NOMO-1 (cell line): ENCODE results near the gene MAML3.

Experiments used
- DNase-seq, 2 experiments: peaks; one replicate each; lab custom pipeline; 2025; ENCODE audit not compliant: unreplicated experiment in 2 of 2; lab: John Stamatoyannopoulos, UW

MAML3 gene

DNA sequence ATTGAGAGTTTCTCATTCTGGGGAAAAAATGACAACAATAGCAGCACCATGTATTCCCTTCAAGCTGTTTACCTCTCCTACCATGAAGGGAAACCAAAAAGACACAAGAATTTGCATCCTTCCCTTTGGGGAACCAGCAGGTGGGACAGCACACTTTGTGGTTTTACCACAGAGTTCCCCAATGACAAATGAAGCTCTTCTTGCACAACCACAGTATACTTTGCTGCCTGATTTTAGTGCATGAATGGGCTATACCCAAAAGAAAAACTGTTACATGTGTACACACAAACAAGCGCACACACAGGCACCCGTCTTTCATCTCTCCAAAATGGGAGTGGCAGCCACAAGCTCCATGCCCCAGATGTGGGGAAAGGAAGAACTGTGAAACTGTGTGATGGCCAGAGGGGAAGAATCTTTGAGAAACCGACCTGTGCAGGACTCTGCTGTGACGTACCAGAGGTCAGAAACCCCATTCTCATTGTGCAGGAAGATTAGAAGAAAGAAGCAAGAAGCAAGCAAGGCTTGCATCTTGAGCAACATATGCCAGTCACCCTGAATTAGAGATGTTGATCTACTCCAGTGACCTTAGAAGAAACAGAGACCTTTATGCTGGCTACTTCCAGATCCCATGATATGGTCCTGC lies 2.7 kb upstream of the MAML3 start:
- peak; percentile 41 to 73 for DNase-seq

DNA sequence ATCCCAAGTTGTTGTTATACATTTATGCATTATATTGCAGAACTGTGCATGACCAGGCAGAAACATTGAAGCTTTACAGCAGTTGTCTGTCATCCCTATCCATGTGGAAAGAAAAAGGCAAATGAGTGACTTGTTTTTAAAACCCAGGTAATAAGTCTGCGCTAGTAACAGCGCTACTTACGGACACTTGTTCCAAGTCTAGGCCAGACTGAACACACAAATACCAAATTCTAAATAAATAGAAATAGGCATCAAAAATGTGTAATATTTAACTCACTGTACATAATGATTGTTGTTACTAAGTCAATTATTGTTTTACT lies 548 bp upstream of the MAML3 start:
- DNase-seq = no peak

DNA sequence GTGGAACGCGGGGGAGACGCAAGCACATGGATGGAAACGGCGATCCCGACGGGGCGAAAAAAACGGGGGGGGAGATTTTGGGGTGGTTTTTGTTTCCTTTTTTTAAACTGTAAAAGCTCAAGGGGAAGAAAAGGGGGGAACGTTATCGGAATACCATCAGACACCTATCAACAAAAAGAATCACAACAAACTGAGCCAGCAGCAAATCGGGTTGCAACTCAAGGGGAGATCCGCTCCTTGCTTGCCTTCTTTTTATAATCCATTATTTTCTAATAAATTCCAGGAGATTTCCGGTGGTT lies 616 bp downstream of the MAML3 start:
- DNase-seq = peak in 1 of 2 experiments; percentile 33

DNA sequence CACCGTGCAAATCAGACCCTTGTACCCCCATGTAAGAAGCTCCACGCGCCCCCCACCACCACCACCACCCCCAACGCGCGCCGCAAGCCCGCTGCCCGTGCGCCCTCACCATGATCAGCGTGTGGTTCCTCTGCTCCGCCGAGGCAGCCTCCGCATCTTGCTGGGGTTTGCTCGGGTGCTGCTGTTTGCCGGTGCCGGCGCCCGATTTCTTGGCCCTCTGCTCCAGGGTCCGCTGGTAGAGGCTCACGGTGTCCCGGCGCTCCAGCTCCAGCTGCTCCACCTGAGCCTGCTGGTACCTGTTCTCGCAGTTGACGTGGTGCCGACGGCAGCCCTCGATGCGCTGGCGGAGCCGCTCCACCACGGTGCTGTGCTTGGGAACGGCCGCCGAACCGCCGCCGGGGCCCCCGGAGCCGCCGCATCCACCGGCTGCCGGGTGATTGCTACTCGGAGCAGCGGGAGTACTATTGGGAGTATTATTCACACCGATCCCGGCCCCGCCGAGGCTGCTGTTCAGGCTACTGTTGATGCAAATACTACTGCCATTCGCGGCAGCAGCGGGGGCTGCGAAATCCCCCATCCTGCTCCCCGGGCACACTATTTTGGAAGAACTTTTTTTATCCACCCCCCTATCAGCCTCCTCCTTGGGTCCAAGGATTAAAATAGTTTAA lies 1.1 kb downstream of the MAML3 start:
- peak; percentile 16 to 23 for DNase-seq

DNA sequence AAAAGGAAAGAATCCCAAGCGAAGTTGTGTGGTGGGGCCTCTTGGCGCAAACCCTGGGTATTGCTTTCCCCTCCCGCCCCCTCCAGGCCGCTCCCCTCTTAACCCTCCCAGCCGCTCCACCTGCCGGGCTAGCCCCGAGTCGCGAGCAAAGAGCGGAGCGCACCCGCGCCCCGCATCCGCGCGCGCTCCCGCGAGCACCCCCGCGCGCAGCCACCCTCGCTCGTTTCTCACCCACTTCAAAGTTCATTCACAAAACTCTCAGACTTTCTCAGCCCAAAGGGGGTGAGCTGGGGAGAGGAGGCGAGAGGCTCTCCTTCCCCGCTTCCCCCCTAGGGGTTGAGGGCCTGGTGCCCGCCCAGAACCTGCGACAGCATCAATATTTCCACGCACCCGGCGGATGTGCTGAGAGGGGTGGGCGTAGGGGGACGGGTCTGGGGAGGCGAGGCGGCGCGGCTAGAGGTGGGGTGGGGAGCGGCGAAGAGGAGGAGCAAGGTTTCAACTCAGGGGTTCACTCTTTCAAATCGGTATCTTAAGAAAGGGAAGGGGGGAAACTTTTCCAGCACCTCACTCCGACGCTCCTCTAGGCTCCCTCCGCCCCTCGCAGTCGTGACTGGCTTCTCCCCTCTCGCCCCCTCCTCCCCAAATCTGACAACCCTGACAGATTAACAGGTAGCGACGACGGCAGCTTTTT lies 1.8 kb downstream of the MAML3 start:
- peak in 1 of 2 experiments; percentile 75 for DNase-seq

DNA sequence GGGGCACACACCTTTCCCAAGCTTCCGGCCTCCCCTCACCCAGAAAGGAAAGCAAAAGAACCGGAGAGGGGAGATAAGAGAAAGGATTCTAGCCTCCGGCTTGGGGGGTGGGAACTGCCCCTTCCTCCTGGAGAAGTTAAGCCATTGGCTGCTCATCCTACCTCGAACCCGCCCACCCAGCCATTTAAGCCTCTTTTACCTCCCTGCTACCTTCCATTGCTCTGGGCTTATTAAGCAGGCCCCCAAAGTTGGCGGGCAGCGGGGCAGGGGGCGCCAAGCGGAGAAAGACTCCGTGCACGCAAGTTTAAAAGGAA lies 2.3 kb downstream of the MAML3 start:
- DNase-seq = peak; percentile 81 to 86

DNA sequence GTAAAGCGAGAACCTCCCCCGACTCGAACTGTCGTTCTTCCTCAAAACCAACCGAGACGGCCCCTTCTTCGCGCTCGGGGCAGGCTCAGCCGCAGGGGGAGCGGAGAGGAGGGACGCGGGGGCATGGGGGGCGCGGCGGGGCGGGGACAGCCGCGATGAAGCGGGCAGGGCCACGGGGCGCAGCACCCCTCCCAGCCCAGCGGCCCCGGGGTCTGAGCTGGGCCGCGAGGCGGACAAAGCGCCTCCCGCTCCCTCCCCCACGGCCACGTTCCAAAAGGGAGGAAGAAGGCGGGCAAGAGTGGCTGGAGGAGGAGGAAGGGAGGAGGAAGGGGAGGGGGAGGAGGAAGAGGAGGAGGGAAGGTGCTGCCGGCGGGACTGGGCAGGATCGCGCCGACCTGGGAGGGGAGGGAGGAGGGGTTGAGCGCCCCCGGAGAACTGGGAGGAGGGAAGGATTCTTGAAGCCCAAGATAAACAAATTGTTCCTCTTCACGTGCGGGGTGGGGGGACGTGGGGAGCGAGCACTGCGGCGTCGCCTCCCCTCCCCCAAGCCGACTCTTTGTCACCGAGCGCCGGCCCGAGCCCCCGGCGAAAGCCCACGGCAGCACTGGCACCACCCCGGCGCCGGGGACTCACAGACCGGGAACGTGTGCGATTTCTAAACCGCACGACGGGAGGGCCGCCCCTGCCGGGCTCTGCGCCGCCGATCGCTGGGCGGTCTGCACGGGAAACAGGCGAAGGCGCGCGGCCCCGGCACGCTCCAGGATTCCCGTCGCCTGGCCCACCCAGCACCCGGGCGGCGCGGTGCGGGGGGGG lies 2.9 kb downstream of the MAML3 start:
- DNase-seq = peak; percentile 88 to 91

DNA sequence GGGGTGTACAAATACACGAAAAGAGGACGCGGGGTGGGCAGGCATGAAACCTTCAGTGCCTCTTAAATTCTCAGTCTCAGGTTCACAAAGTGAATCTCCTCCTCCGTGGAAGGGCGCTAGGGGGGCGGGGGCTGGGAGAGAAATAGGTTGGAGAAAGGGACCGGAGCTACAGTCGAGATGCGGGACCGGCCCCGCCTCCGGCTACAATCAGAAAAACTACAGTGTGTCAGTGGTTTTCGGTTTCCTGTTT lies 3.4 kb downstream of the MAML3 start:
- no peak for DNase-seq

DNA sequence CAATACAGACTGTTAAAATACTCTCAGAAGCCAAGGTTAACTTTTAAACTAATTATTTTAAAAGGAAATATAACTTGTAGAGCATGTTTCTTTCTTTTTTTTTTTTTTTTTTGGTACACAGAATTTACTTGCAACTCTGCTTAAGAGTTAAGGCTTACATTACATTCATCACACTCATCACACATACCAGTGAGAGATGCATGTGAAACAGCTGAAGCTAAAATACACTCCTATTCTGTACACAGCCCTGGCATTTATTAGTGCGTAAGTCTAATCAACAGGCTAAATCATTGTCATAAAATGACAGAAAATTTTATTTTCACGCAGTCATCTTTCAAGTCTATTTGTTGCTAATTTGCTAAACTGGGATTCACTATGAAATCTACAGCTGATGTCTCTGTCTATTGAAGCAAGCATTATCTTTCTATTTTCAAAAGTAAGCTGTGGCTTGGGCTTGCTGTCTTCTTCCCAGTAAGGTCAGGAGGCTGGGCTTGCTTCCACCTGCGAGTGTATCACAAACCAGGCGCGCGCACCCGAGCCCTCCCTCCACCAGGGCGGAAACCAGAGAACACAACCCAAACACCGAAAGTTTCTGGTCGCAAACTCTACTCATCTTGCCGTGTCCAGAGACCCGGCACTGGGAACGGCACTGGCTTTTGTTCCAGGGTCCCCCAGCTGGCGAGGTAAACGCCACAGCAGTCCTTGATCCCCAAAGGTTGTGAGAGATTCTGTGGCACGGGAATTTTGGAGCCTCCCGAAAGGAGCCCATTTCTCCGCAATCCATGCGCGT lies 3.9 kb downstream of the MAML3 start:
- DNase-seq = peak; percentile 38 to 52

DNA sequence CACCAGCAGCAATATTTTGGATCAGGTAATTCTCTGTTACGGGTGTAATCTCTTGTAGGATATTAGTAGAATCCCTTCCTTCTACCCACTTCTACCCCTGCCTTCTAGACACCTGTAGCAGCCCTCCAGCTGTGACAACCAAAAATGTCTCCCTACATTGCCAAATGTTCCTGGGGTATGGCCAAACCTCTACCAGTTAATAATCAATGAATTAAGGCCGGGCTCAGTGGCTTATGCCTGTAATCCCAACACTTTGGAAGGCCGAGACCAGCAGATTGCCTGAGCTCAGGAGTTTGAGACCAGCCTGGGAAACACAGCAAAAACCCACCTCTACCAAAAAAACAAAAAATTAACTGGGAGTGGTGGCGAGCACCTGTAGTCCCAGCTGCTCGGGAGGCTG lies 9.9 kb downstream of the MAML3 start:
- DNase-seq = no peak

DNA sequence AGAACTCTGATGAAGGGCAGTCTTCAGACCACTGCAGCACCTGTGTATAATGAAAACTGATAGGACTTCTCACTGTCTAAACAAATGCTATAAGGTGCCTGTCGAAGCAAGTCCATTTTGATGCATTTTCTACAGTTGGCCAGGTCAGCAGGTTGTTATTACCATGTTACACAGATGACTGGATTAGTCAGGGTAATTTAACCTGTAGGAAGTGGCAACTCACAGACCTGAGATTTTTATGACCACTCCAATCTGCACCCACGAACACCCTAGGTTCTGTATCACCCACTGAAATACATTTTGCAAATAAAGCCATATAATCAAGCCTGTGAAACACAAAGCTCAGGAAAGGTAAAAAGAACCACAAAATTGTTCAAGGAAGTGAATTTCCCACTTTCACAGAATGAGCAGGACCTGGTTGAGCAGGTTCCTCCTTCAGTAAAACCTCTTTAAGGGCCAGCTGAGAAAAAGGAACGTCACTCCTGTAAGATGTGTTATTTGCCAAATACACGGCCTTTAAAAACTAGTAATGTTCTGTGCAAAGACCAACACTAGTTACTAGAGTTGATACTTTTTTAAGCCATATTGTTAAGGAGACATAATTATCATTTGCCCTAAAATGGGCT lies 12.7 kb downstream of the MAML3 start:
- DNase-seq = peak in 1 of 2 experiments; percentile 19

DNA sequence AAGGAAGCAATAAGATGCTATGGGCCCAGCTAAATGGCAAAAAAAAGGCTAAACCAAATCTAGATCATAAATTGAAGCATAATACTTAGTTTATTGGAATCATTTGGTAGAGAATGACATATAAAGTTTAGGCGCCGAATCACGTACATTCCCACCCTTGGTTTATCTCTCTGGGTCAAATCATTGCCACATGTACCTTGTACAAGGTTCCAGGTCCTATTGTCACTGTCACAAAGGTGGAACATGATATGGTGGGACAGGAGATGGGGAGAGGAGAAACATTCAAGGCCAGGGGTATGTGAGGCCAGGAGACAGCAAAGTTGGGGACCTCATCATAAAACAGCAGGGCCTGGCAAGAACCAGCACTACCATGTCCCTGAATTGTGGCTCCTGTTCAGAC lies 13.4 kb downstream of the MAML3 start:
- no peak for DNase-seq

DNA sequence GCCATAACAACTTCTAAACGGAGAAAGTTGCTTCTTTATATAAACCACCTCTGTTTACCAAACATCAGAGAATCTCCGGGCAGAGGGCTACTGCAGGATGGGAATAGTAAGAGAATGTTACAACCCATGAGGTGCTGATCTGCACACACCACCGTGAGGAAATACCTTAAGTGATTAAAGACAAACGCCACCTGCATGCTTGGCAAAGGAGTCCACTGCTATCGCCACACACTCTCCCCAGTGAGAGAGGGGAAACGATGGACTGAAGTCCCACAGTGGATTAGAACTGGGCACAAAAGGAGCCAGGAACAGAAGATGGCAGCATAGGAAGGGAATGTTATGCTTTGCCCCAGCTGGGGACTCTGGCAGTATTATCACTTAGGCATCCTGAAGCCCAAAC lies 15.6 kb downstream of the MAML3 start:
- no peak for DNase-seq

DNA sequence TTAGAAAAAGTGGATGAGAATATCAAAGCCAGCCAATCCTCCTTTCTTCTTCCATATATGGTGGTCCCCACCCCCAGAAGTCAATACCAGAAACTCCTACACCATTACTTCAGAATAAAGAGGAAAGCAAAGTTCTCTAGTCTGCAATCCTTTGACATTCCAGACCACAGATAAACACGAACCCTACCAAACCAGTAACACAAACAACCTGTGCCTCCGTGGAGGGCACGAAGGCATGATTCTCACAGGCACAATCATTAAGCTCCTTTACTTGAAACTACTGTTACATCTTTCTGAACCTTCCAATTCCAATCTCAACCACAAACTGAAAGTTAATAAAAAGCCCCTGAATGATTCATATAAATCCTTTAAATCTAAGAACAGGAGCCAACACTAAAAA lies 16.3 kb downstream of the MAML3 start:
- DNase-seq = no peak

DNA sequence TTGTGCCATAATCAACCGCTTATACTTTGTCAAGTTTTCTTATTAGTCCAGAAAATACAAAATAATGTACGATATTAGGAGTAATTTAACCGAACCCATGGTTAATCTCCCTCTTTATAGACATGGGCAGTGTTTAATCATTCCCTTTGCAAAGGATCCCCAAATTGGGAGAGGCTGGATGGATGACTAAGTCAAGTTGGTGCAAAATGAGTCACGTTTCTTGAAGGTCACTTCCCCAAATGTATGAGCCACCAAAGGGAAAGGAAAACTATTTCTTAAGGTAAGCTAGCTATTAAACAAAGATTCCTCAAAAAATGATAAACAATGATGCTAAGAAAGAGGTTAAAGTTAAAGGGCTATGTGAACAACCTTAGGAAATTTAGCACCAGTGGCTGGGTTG lies 17.5 kb downstream of the MAML3 start:
- peak in 1 of 2 experiments; percentile 42 for DNase-seq

DNA sequence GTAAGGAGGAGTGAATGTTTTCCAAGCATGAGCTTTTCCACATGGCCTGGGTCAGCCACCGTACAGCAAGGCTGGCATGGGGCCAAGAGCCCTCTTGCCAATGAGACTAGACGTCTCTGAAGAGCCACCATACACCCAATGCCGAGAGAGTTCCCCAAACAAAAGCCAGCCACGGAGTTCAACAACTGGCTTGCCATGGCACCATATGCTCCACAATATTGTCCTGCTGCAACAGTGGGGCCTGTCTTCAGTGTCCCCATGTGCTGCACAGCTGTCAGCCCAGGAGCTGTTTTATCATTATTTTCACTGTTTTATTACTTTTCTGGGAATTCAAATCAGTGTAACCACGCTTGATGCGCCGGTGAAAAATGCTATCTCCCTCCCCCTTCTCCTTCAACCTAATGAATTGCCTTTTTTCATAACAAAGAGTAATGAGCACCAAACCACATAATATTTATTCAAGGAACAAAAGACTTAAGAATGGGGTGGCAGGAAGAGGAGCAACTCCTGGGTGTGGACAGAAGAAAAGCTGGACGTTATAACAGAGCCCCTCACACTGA lies 18.4 kb downstream of the MAML3 start:
- DNase-seq = no peak

DNA sequence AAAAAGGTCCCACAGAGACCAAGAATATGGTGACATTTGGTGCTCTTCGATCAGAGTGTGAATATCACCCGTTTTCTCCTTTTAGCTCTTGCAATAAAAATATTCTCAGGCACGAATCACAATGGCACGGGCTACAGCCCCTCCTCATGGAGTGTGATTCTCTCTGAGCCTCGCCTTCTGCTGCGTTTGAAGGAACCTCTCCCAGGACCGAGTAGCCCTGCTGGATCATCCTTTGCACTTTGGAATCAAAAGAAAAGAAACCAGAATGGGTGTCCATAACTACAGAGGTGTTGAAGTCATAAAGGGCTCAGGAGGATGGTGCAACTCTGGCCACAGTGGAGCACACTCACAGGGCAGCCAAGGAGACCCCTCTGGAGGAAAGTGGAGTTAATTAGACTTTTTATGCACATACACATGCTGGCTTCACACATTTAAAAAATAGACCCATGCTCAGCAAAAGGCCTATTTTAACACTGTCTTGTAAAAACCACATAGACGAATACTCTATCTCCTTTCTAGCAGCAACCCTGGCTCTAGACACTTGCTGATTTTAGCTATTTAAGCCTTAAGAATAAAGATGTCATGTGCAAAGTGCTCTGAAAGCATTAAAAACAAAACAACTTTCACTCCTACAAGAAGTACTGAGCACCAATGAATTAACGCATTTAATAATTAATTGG lies 19.1 kb downstream of the MAML3 start:
- DNase-seq = no peak

DNA sequence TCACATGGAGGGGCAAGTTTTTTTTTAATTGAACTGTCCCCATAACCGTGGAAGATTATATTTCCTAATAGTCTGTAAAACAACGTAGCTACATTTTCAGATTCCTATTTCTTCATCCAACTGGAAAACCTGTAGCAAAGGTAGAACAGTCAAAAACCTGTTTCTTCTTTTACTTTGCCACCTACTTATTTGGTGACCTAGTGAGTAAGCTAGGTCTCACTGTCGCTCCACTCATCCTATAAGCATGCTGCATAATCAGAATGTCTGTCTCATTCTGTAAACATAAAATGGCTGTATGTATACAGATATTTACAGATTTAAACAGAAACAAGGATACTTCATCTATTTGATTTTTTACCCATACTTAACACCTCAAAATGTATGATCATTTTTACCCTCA lies 20.4 kb downstream of the MAML3 start:
- no peak for DNase-seq

DNA sequence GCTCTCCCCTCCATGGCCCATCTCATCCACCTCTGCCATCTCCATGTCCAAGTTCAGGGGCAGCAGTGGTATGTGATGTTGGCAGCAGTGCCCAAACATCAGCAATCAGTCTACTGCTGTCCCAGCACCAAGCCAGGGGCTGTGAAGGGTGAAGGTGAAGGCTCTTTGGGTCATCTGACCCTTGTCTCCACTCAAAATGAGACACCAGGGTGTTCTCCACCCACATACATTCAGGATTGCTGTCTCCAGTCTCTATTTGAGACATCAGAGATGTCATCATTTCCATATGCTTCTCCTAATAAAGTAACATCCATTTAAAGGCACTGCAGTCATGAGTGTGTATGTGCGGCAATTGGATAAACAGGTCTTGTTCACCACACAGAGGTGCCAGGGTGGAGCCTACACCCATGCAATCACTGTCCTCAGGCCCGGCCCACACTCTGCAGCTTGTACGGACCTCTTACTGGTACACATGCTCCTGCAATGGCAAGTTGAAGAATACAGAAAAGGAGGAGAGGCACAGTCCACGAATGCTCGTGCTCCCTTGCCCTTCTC lies 22.2 kb downstream of the MAML3 start:
- DNase-seq = no peak

DNA sequence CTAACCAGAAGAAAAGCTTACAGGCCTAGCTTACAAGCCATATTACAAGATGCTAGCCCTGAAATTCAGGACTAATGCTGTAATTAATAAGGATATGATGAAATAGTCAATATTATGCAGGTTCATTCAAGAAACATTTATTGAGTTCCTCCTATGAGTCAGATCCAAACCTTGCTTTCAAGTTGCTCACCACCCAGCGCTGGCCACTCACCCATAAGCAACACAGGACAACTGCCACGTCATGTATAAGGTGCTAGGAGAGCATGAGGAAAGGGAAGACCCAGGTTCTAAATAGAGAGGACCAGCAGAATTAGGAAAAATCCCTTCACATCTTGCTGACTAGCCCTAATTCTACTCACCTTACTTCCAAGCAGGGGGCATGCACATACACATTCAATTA lies 23.3 kb downstream of the MAML3 start:
- peak in 1 of 2 experiments; percentile 16 for DNase-seq
